ENCODE measurements around the gene SPINT2. TPM values are rescaled to one million over a fixed set of nuclear protein-coding genes. Genes with fewer than 3 reads are reported as not detected.
A peak's percentile ranks its signal among the peaks of the same experiment; 100 is the strongest.

Gene SPINT2
- total RNA-seq, 1 donor from 2014 or later, result 28.0 TPM

- Mint-ChIP-seq H3K4me1 (ENCODE audit: low read depth) (peaks cover 45% of the 10 kb centered on the region), H3K4me3 (ENCODE audit: unreplicated experiment) (no peak overlapping the region), H3K27ac (ENCODE audit: unreplicated experiment) (no peak overlapping the region), H3K36me3 (ENCODE audit: low read depth) (no peaks in the 10 kb centered on the region), H3K9me3 (ENCODE audit: low read depth) (no peaks in the 10 kb centered on the region), H3K27me3 (ENCODE audit: low read depth) (no peaks in the 10 kb centered on the region)
- no peak for TF ChIP-seq CTCF (IDR thresholded peaks at IDR 0.05)
- no peak for DNase-seq (ENCODE audit: low spot score)
Observed at GRCh38 chr19:38273499-38273898, 9.1 kb downstream of the SPINT2 start.

- Mint-ChIP-seq H3K9me3 (ENCODE audit: low read depth) (no peaks in the 10 kb centered on the region), H3K4me1 (ENCODE audit: low read depth) (peaks cover 48% of the 10 kb centered on the region), H3K36me3 (ENCODE audit: low read depth) (no peaks in the 10 kb centered on the region), H3K27me3 (ENCODE audit: low read depth) (no peaks in the 10 kb centered on the region), H3K4me3 (ENCODE audit: unreplicated experiment) (no peak overlapping the region), H3K27ac (ENCODE audit: unreplicated experiment) (no peak overlapping the region)
- no peak for TF ChIP-seq CTCF (IDR thresholded peaks at IDR 0.05)
- DNase-seq (ENCODE audit: low spot score), result no peak
Observed at GRCh38 chr19:38274739-38275138, 10.4 kb downstream of the SPINT2 start.

- no peak overlapping the region for H3K4me3 Mint-ChIP-seq (ENCODE audit: unreplicated experiment)
Observed at GRCh38 chr19:38276942-38277517, 12.7 kb downstream of the SPINT2 start.

GRCh38 chr19:38277549-38277948, 13.2 kb downstream of the SPINT2 start:
- no peak for DNase-seq (ENCODE audit: low spot score)
- peak overlapping the region; percentile 87 for H3K27ac Mint-ChIP-seq (ENCODE audit: unreplicated experiment)
- TF ChIP-seq CTCF (IDR thresholded peaks at IDR 0.05), result no peak
- H3K4me3 Mint-ChIP-seq (ENCODE audit: unreplicated experiment), result no peak overlapping the region
- H3K36me3 Mint-ChIP-seq (ENCODE audit: low read depth), result no peaks in the 10 kb centered on the region
- peaks cover 40% of the 10 kb centered on the region for H3K4me1 Mint-ChIP-seq (ENCODE audit: low read depth)
- no peaks in the 10 kb centered on the region for H3K27me3 Mint-ChIP-seq (ENCODE audit: low read depth)
- H3K9me3 Mint-ChIP-seq (ENCODE audit: low read depth), result no peaks in the 10 kb centered on the region

More at GRCh38 chr19:38276942-38277517, 12.7 kb downstream of the SPINT2 start:
- Mint-ChIP-seq H3K27me3 (ENCODE audit: low read depth) (no peaks in the 10 kb centered on the region), H3K27ac (ENCODE audit: unreplicated experiment) (peak overlapping the region; percentile 87), H3K4me1 (ENCODE audit: low read depth) (peaks cover 38% of the 10 kb centered on the region), H3K9me3 (ENCODE audit: low read depth) (no peaks in the 10 kb centered on the region), H3K36me3 (ENCODE audit: low read depth) (no peaks in the 10 kb centered on the region)
- no peak for DNase-seq (ENCODE audit: low spot score)
- no peak for TF ChIP-seq CTCF (IDR thresholded peaks at IDR 0.05)

- H3K27me3 Mint-ChIP-seq (ENCODE audit: low read depth), result no peaks in the 10 kb centered on the region
- H3K4me3 Mint-ChIP-seq (ENCODE audit: unreplicated experiment), result no peak overlapping the region
- no peaks in the 10 kb centered on the region for H3K36me3 Mint-ChIP-seq (ENCODE audit: low read depth)
- H3K9me3 Mint-ChIP-seq (ENCODE audit: low read depth), result no peaks in the 10 kb centered on the region
- no peak for DNase-seq (ENCODE audit: low spot score)
- peaks cover 40% of the 10 kb centered on the region for H3K4me1 Mint-ChIP-seq (ENCODE audit: low read depth)
- no peak for TF ChIP-seq CTCF (IDR thresholded peaks at IDR 0.05)
- peak overlapping the region; percentile 87 for H3K27ac Mint-ChIP-seq (ENCODE audit: unreplicated experiment)
Observed at GRCh38 chr19:38277969-38278680, 13.8 kb downstream of the SPINT2 start.

All from chondrocyte (in vitro differentiated cells).